GOT3 (cell line): ENCODE data around the gene NCOA6.

Source experiments
- DNase-seq: peaks from one replicate; lab custom pipeline; 2025; ENCODE audit warnings: mixed read lengths; lab: John Stamatoyannopoulos, UW

The NCOA6 gene

GRCh38 chr20:34825530-34826362 lies at the start of gene NCOA6:
Gene NCOA6, minus strand, starts transcription at chr20:34825651. Its CDS starts 43,296 bp downstream, at chr20:34782355.
- DNase-seq, result peak; percentile 52

- DNase-seq, result peak; percentile 63
Measured at GRCh38 chr20:34874094-34874654, 48.7 kb upstream of the NCOA6 start.

GRCh38 chr20:34873583-34874093 lies 48.2 kb upstream of the NCOA6 start:
- no peak for DNase-seq

GRCh38 chr20:34872622-34873224 lies 47.3 kb upstream of the NCOA6 start, which contains the start of gene GGT7:
Gene GGT7, minus strand, starts transcription at chr20:34872856. Its CDS starts 41 bp downstream, at chr20:34872815.
- peak; percentile 49 for DNase-seq

- DNase-seq, result no peak
Measured at GRCh38 chr20:34871966-34872621, 46.6 kb upstream of the NCOA6 start.

GRCh38 chr20:34871320-34871926 lies 46.0 kb upstream of the NCOA6 start:
- DNase-seq, result no peak

GRCh38 chr20:34864216-34864615 lies 38.8 kb upstream of the NCOA6 start:
- DNase-seq, result no peak

- no peak for DNase-seq
Measured at GRCh38 chr20:34863421-34863965, 38.0 kb upstream of the NCOA6 start.

GRCh38 chr20:34862724-34863123 lies 37.3 kb upstream of the NCOA6 start:
- no peak for DNase-seq

- DNase-seq, result no peak
Measured at GRCh38 chr20:34861386-34862084, 36.1 kb upstream of the NCOA6 start.

- DNase-seq, result no peak
Measured at GRCh38 chr20:34859826-34860545, 34.5 kb upstream of the NCOA6 start.

- DNase-seq, result no peak
Measured at GRCh38 chr20:34859367-34859766, 33.9 kb upstream of the NCOA6 start.

- no peak for DNase-seq
Measured at GRCh38 chr20:34852298-34852697, 26.8 kb upstream of the NCOA6 start.

GRCh38 chr20:34850969-34851368 lies 25.5 kb upstream of the NCOA6 start:
- no peak for DNase-seq

GRCh38 chr20:34849778-34850177 lies 24.3 kb upstream of the NCOA6 start:
- no peak for DNase-seq

- no peak for DNase-seq
Measured at GRCh38 chr20:34848597-34848996, 23.1 kb upstream of the NCOA6 start.

- no peak for DNase-seq
Measured at GRCh38 chr20:34843421-34843820, 18.0 kb upstream of the NCOA6 start.

GRCh38 chr20:34842143-34842542 lies 16.7 kb upstream of the NCOA6 start:
- no peak for DNase-seq

- DNase-seq, result no peak
Measured at GRCh38 chr20:34834459-34834893, 9.0 kb upstream of the NCOA6 start.

GRCh38 chr20:34831936-34832335 lies 6.5 kb upstream of the NCOA6 start:
- no peak for DNase-seq
